HG03520 (cell line): ENCODE data around the gene PGS1.
"Not testable (repeated sequence)": the region's sequence is repeated elsewhere in the genome, so short reads cannot be mapped to it uniquely, and the experiment has no call there.

Experiments used
- ATAC-seq: cut with Tn5 transposase; IDR thresholded peaks from one replicate; pipeline ENCODE4 v1.9.1; 2021; ENCODE audit warnings: mild to moderate bottlenecking, moderate library complexity; ENCODE audit not compliant: unreplicated experiment

The PGS1 gene

DNA sequence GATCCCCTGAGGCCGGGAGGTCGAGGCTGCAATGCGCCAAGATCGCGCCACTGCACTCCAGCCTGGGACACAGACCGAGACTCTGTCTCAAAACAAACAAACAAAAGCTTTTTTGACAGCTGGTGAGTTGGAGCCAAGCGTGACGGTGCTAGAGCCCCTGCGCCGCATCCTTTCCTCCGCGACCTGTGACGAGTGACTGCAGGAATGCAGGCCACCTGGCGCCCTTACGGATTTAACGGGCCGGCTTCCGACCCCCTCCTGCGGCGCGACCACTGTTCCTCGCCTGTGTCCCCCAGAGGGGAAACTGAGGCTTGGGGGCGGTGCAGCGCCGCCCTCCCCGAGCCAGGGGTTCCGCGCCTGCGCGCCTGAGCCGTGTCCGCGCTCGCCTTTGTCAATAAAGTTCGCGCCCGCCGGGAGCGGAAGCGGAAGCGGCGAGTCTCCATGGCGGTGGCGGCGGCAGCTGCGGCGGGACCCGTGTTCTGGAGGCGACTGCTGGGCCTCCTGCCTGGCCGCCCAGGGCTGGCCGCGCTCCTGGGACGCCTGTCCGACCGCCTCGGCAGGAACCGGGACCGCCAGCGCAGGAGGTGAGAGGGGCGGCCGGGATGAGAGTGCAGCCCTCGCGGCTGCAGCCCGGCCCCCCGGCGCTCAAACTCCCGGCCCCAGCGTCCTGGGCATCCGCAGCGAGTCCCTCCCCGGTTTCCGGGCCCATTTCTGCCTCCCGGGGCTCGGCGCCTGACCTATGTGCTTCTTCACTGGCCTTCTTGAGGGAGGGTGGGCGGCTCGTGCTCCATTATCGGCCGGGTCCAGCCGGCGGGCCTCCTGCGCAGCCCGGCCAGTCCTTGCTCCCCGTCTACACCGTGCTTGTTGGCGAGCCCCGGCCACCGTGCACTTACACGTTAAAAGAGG is at the start of gene PGS1:
Gene PGS1 (plus strand): TSS at position 425 of the 906 bp plus-strand sequence. CDS start 17 bp downstream, at position 442.
- ATAC-seq = no peak

- no peak for ATAC-seq
Observed at GRCh38 chr17:78329263-78330059, 49.0 kb upstream of the PGS1 start.

- ATAC-seq = no peak
Observed at GRCh38 chr17:78330570-78331224, 47.8 kb upstream of the PGS1 start.

- ATAC-seq = not testable (repeated sequence)
Observed at GRCh38 chr17:78331355-78331754, 47.1 kb upstream of the PGS1 start.

DNA sequence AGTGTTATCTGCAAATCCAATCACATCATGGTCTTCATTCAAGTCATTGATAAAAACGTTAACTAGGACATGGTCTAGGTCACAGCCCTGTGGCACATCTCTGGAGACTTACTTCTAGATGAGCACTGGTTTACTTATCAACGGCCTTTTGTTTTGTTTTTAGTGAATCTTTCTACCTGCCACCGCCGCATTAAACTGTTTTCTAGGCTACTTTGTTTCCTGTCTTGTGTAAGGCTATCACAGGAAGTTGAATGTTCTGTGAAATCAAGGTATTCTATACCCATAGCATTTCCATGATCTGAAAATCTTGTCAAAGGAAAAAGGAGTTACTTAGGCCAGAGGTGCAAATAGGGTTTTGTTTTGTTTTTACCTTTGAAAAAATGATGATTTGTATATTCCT is 45.5 kb upstream of the PGS1 start:
- no peak for ATAC-seq

DNA sequence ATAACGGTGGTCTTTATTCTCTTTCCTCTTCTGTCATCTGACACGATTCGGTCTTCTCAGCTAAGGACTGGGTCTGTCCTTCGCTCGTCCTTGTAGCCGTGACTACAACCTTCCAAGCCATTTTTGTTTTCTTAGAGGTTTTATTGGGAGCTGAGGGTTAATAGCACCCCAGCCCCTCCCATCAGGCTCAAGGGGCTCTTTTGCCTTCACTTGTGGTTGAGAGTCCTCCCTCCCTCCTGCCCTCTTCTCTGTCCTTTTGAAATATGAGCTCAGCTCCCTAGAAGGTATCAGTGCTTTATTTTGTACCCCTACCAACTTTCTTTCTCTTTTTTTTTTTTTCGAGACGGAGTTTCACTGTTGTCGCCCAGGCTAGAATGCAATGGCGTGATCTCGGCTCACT is 43.2 kb upstream of the PGS1 start:
- ATAC-seq = no peak

- ATAC-seq = no peak
Observed at GRCh38 chr17:78337244-78338109, 41.0 kb upstream of the PGS1 start.

DNA sequence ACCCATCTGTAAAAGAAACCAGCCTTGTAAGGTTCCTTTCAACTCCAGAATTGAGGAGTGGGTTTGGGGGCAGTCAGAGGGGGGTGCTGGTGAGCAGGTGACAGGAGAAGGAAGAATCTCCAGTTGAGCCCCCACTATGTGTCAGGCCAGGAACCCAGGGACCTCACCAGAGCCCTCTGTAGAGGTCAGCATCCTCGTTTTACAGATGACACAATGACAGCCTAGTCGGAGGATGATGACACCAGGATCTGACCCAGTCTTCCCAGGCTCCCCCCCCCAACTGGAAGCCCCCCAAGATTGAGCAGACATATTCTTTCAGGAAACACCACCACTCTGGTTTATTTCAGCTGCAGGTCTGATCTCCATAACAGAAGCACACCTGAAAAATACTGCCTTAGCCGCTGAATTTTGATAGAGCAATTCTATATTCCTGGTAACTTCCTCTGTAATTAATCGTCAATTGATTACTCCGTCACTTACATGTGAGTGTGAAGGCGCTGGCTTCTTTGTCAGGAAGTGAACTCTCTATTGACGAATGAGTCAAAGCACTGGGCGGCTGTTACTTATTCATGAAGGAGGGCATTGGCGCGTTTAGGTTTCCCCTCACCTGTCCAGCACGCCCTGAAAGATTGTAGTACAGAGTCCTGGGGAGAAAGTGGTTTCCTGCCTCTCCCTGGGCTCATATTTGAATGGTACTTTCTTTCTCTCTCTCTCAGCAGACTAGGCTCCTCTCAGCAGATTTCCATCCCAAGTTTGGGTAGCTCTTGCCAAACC is 39.8 kb upstream of the PGS1 start:
- ATAC-seq = no peak

DNA sequence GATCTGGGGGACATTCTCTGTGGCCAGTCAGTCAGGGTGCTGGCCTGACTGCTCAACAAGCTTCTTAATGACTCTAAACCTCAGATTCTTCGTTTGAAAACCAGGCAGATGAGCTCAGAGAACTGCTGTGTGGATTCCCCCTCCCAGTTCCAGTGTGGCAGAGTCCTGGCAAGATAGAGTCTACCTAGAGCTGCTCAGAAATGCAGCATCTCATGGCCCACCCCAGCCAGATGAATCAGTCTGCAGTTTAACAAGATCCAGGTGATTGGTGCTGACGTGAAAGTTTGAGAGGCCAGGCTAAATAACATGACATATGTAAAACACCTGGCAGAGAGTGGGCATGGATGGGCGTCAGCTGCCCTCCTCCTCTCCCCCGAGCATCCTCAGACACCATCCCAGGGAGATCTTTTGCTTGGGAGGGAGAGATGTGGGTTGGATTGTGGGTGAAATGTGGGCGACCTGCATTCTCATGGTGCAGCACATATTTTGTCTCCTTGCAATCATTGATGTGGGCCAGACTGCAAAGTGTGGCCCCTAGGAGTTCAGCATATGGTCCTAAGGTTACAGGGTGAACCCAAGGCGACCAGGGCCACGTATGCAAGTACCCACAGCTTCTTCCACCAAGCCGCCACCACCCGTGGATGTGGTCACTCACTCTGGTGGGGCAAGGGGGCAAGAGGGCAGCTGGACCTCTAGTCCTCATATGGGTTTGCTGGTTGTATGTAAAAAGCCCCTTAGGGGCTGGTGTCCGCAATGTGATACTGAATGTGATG is 38.1 kb upstream of the PGS1 start:
- ATAC-seq = no peak

GRCh38 chr17:78341559-78342448 is 36.6 kb upstream of the PGS1 start:
- ATAC-seq = no peak

DNA sequence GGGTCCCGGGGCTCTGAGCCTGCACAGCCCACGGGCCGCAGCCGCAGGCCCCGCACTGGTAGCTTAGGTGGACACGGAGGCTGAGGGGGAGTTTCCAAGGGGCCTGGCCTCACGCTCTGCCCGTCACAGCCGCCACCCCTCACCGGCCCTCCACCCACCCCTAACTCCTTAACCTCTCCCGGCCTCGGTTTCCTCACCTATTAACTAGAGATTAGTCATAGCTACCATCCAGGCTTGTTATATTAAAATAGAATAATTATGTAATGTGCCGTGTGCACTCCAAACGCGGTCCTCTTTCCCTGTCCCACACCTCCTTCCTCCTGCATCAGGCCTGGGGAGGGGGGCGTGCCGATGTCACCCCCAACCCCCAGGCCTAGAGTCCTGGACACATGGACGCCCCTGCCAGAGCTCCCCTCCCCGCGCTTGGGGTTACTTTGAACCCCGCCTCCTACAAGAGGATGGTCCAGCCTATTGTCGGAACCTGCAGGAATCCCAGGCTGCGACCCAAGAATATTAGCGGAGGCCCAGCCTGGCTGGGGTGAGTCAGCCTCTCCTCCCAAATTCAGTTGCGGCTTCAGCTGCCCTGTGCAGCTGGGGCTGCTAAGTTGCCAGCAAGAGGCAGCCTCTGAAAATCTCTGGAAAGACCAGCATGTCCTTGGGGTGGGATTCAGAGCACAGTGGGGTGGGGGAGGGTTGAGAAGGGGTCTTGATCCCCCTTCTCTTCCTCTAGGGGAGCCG is 35.8 kb upstream of the PGS1 start:
- no peak for ATAC-seq

DNA sequence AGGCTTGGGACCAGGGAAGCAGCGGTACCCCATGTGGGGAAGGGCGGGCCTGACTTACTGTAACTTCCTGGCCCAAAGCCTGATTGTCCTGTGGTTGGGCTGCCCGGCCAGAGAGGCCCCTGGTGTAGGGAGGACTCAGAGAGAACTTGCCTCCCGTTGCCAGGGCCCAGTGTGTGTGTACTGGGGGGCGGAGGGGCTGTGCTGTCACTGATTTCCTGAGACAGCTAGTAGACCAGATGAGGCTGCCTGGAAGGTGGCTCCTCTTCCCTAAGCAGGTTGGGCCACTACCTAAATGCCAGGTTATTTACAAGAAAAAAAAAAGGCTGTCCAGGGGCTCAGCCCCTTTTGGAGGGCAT is 35.3 kb upstream of the PGS1 start:
- ATAC-seq = no peak

DNA sequence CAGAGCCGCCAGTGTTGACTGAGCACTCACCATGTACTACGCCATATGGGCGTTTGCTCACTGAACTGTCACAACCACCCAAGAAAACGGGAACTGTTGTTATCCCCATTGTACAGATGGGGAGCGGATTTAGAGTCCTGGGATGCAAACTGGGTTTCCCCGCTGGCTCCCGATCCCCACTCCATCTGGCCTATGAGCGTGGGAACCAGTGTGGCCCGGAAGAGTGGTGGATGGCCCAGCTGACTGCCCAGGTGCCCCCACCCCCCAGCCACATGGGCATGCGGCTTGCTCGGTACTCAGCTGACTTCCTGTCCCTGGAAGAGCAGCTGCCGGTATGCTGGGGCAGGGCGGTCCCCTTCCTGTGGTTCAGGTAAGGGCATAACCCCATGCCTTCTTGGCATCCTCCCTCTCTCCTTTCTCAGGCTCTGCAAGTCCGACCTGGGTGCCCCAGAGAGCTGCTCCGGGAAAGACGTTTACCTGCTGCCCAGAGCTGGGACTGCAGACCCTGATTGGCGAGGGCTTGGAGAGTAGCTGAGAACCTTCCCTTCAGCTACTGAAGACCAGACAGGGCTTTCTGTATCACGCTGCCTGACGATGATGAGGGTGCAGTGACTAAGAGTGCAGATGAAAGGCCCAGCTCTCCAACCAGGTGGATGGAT is 34.8 kb upstream of the PGS1 start:
- ATAC-seq = no peak

- ATAC-seq = no peak
Observed at GRCh38 chr17:78344666-78345065, 33.8 kb upstream of the PGS1 start.

GRCh38 chr17:78345172-78345571 is 33.3 kb upstream of the PGS1 start:
- no peak for ATAC-seq

DNA sequence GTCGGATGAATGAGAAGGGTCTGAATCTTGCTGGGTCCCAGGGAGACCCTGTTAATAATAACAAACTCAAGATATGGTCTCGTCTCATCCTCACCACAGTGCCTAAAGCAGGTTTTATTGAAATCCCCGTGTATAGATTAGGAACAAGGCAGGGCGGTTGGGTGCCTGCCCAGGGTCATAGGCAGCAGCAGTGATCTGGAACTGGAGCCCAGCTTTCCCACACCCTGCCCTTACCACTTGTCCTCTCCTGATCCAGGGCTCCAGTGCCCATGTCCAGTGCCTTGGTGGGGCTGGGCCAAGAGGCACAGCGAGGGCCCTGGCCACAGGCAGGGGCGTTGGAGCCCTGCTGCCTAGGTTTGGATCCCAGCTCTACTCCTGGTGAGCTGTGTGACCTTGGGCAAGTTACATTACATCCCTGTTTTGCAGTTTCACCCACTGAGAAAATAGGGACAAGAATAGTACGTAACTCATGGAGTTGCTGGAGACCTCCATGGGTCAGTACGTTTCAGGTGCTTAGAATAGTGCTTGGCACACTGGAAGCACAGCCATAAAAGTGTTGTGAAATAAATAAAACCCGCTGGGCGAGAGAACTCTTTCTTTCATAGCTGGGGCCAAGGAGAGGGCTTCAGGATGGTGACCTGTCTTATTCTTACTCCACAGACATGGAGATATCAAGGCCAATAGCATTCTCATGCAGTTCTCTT is 32.5 kb upstream of the PGS1 start:
- no peak for ATAC-seq
